Measurements from ENCODE around the gene COX7A2. TPM values are rescaled to one million over a fixed set of nuclear protein-coding genes. Genes with fewer than 3 reads are reported as not detected.

Gene COX7A2
- total and polyA plus RNA-seq, 9 donors = 178 to 377 (median 207) TPM

- WGBS, 3 donors = 78 to 84% (median 78%) methylated on average over 5 of the region's 5 CpGs
- DNase-seq = no peak
- intact Hi-C loops (cut with DNase I) = loop anchor here (5.0 to 10.0 kb wide), 2 partner anchors 256 to 259 kb away; no protein-coding TSS in a partner anchor
- TF ChIP-seq POLR2A (IDR thresholded peaks at IDR 0.05) (no peak), CTCF (IDR thresholded peaks at IDR 0.05) (no peak), EP300 (IDR thresholded peaks at IDR 0.05) (no peak)
- Histone ChIP-seq H3K36me3 (no peaks in the 10 kb centered on the region), H3K4me1 (ENCODE audit: insufficient read depth) (peaks cover 3% of the 10 kb centered on the region), H3K27ac (no peak overlapping the region), H3K9me3 (no peaks in the 10 kb centered on the region), H3K27me3 (no peaks in the 10 kb centered on the region), H3K4me3 (no peak overlapping the region)
Measured at GRCh38 chr6:75268121-75268987, 24.8 kb upstream of the COX7A2 start.

- WGBS, 3 donors = 30 to 35% (median 32%) methylated on average over 4 of the region's 4 CpGs
- Histone ChIP-seq H3K27me3 (no peaks in the 10 kb centered on the region), H3K36me3 (no peaks in the 10 kb centered on the region), H3K4me1 (ENCODE audit: insufficient read depth) (peaks cover 1% of the 10 kb centered on the region), H3K4me3 (no peak overlapping the region), H3K27ac (no peak overlapping the region), H3K9me3 (no peaks in the 10 kb centered on the region)
- DNase-seq = no peak
- intact Hi-C loops (cut with DNase I) = loop anchor here (5.0 to 10.0 kb wide), 2 partner anchors 257 to 260 kb away; no protein-coding TSS in a partner anchor
- TF ChIP-seq EP300 (IDR thresholded peaks at IDR 0.05) = no peak
- TF ChIP-seq CTCF (IDR thresholded peaks at IDR 0.05) = no peak
- TF ChIP-seq POLR2A (IDR thresholded peaks at IDR 0.05) = no peak
Measured at GRCh38 chr6:75267461-75267860, 23.9 kb upstream of the COX7A2 start.

GRCh38 chr6:75266716-75267291 is 23.2 kb upstream of the COX7A2 start:
- peaks cover 1% of the 10 kb centered on the region for H3K4me1 ChIP-seq (ENCODE audit: insufficient read depth)
- WGBS, 3 donors = 51% methylated on average over 2 of the region's 2 CpGs
- intact Hi-C loops (cut with DNase I) = loop anchor here (5.0 to 10.0 kb wide), 2 partner anchors 258 to 260 kb away; no protein-coding TSS in a partner anchor
- no peak overlapping the region for H3K4me3 ChIP-seq
- H3K36me3 ChIP-seq = no peaks in the 10 kb centered on the region
- H3K27me3 ChIP-seq = no peaks in the 10 kb centered on the region
- H3K27ac ChIP-seq = no peak overlapping the region
- H3K9me3 ChIP-seq = no peaks in the 10 kb centered on the region
- DNase-seq = no peak
- TF ChIP-seq POLR2A (IDR thresholded peaks at IDR 0.05) (no peak), CTCF (IDR thresholded peaks at IDR 0.05) (peak; percentile 18 to 71 (median 59))

DNA sequence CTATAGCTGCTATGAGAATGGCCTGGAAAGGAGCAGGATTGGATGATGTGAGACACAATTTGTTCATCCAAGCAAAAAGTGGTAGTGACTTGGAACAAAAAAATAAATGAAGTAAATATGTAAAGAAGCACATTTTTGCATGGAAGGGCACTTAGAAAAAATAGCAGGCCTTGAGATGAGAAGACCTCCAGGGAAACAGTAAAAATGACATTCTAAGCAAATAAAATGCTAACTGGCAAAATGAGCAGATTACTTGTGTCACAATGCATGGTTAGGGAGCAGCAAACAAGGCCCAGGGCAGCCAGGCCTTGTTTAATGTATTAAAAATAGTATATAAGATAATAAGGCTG is 19.8 kb upstream of the COX7A2 start:
- Histone ChIP-seq H3K27ac (no peak overlapping the region), H3K4me3 (no peak overlapping the region), H3K36me3 (no peaks in the 10 kb centered on the region), H3K4me1 (ENCODE audit: insufficient read depth) (peaks cover 1% of the 10 kb centered on the region), H3K27me3 (no peaks in the 10 kb centered on the region), H3K9me3 (no peaks in the 10 kb centered on the region)
- TF ChIP-seq POLR2A (IDR thresholded peaks at IDR 0.05) (no peak), EP300 (IDR thresholded peaks at IDR 0.05) (no peak), CTCF (IDR thresholded peaks at IDR 0.05) (no peak)
- intact Hi-C loops (cut with DNase I) = loop anchor here in 3 of 4 donors (10.0 kb wide), 1 partner anchor 261 kb away; no protein-coding TSS in a partner anchor
- no peak for DNase-seq
